GM12878 (cell line): ENCODE measurements around the gene CXXC5. TPM values are rescaled to one million over a fixed set of nuclear protein-coding genes. Genes with fewer than 3 reads are reported as not detected.

ENCODE experiments used
- ATAC-seq: fragments of 200-7000 bp; cut with Tn5 transposase; 3 replicates; pipeline ENCODE4 v1.9.1; 2020; ENCODE audit warnings: mild to moderate bottlenecking, moderate library complexity
- BruUV-seq: library from RNA; stranded (reverse); fragments of 400-500 nt; replicated peaks from 2 replicates; lab custom pipeline; 2021; lab: Mats Ljungman, UMichigan
- CTCF ChIA-PET: fragments of 300-600 bp; sonication (Branson Sonifier 250); formaldehyde crosslinking; extraction: SDS; loops from one replicate; lab custom pipeline; 2021; ENCODE audit warnings: inconsistent platforms; lab: Yijun Ruan, JAX
- POLR2A ChIA-PET: fragments of 350-600 bp; formaldehyde crosslinking; extraction: SDS; loops from one replicate; lab custom pipeline; 2021; ENCODE audit warnings: inconsistent platforms; lab: Charles Lee
- RAD21 ChIA-PET: fragments of 300-600 bp; sonication (Branson Sonifier 250); formaldehyde crosslinking; loops from one replicate; lab custom pipeline; 2023; ENCODE audit warnings: antibody characterized with exemption; ENCODE audit not compliant: unreplicated experiment; lab: Charles Lee
- SMC1A ChIA-PET: fragments of 300-600 bp; sonication (Branson Sonifier 250); formaldehyde crosslinking; loops from one replicate; lab custom pipeline; 2023; ENCODE audit not compliant: unreplicated experiment, uncharacterized antibody; lab: Charles Lee
- DNase-seq: peaks from one replicate; pipeline ENCODE4 v3.0.0-alpha.2; 2011; ENCODE audit warnings: low read depth, low spot score
- FAIRE-seq: peaks from 3 replicates; lab custom pipeline; 2011; peaks lifted over from hg19 to GRCh38; lab: Jason Lieb, UNC
- H2AFZ ChIP-seq: 2 replicates; pipeline ENCODE4 v1.6.0; 2011; ENCODE audit warnings: low read depth, low read length, control low read depth; ENCODE audit not compliant: control insufficient read depth
- H3K27ac ChIP-seq: 2 replicates; pipeline ENCODE4 v1.5.1; 2011; ENCODE audit warnings: control low read depth; ENCODE audit not compliant: control insufficient read depth, insufficient read depth
- H3K27me3 ChIP-seq, 2 experiments: replicated peaks in 1 of 2; 2 replicates each; pipeline versions ENCODE4 v1.6.0 to v1.6.1; 2011; ENCODE audit warnings: low read length in 1 of 2; ENCODE audit not compliant: control insufficient read depth in 2 of 2, insufficient read depth in 2 of 2
- H3K36me3 ChIP-seq, 2 experiments: 2 replicates each; pipeline ENCODE4 v1.5.1; 2011; ENCODE audit warnings: low read length in 1 of 2; ENCODE audit not compliant: control insufficient read depth in 2 of 2, insufficient read depth in 2 of 2
- H3K4me1 ChIP-seq: 2 replicates; pipeline ENCODE4 v1.6.1; 2011; ENCODE audit warnings: mild to moderate bottlenecking, low read length, moderate library complexity, mixed read lengths; ENCODE audit not compliant: control insufficient read depth, insufficient read depth
- H3K4me2 ChIP-seq: 2 replicates; pipeline ENCODE4 v1.6.0; 2011; ENCODE audit warnings: control low read depth; ENCODE audit not compliant: control insufficient read depth, insufficient read depth
- H3K4me3 ChIP-seq: fragments of 200-600 bp; sonication (generic); 2 replicates; pipeline ENCODE4 v1.5.1; 2016
- H3K79me2 ChIP-seq: 2 replicates; pipeline ENCODE4 v1.6.0; 2011; ENCODE audit warnings: low read length; ENCODE audit not compliant: control insufficient read depth, insufficient read depth
- H3K9ac ChIP-seq: 2 replicates; pipeline ENCODE4 v1.8.0; 2011; ENCODE audit warnings: low read length, control low read depth, mixed read lengths; ENCODE audit not compliant: control insufficient read depth, insufficient read depth
- H3K9me3 ChIP-seq: replicated peaks from 3 replicates; pipeline ENCODE4 v1.5.1; 2011; ENCODE audit warnings: mild to moderate bottlenecking, low read length; ENCODE audit not compliant: control insufficient read depth, insufficient read depth
- H4K20me1 ChIP-seq: 2 replicates; pipeline ENCODE4 v1.6.0; 2011; ENCODE audit not compliant: control insufficient read depth, insufficient read depth
- ETV6 ChIP-seq, 2 experiments: fragments of 450-650 bp in 1 of 2; IDR thresholded peaks in 1 of 2; conservative IDR thresholded peaks in 1 of 2; 2 replicates each; pipeline ENCODE4 v1.6.1; 2014; ENCODE audit warnings: antibody characterized with exemption in 1 of 2, borderline replicate concordance in 1 of 2, low read depth in 1 of 2, mild to moderate bottlenecking in 1 of 2, moderate library complexity in 1 of 2
- NRF1 ChIP-seq: conservative IDR thresholded peaks from 2 replicates; pipeline ENCODE4 v1.6.1; 2011; ENCODE audit warnings: mild to moderate bottlenecking, low read depth, low read length, improper control_type of control experiment
- PBX3 ChIP-seq: IDR thresholded peaks from 2 replicates; pipeline ENCODE4 v1.6.1; 2011; ENCODE audit warnings: mild to moderate bottlenecking, low read depth, low read length, moderate library complexity; ENCODE audit not compliant: insufficient replicate concordance
- SMARCA5 ChIP-seq: fragments of 450-650 bp; IDR thresholded peaks from 2 replicates; pipeline ENCODE4 v1.6.1; 2017; ENCODE audit warnings: mild to moderate bottlenecking
- WGBS: methylation state at CpG from one replicate; pipeline ENCODE4 v1.1.6; 2016; ENCODE audit warnings: low lambda C conversion rate; ENCODE audit not compliant: insufficient replicate concordance, insufficient coverage; ENCODE audit errors: missing lambda C conversion rate; 5-methylcytosine and 5-hydroxymethylcytosine counted together
- in situ Hi-C: fragments of 300-500 bp; cut with MboI; formaldehyde crosslinking; loops from 9 replicates; pipeline ENCODE4 v1.14.3; 2018; ENCODE audit warnings: mixed read lengths
- intact Hi-C: fragments of 100-400 bp; cut with micrococcal nuclease; formaldehyde crosslinking; loops from one replicate; pipeline ENCODE4 v1.14.2; 2022; ENCODE audit not compliant: unreplicated experiment
- polyA plus RNA-seq, 11 experiments: library from polyadenylated mRNA; depleted of rRNA in 4 of 11; unstranded in 6 of 11; stranded (reverse) in 5 of 11; fragments of >200 nt; fragmentation: Nextera tagmentation in 4 of 11; fragmentation: Illumina TruSeq in 1 of 11; extraction: Ambion mirVana in 4 of 11; extraction: Trizol in 1 of 11; gene quantifications; 1 replicate in 1 of 11; 2 replicates in 10 of 11; pipeline versions ENCODE4 v1.2.1 to v1.2.3, GENCODE V29; 2011 to 2016; ENCODE audit warnings: inconsistent platforms in 2 of 11, missing spikeins in 2 of 11, low read depth in 1 of 11
- total RNA-seq, 4 experiments: library from RNA; depleted of rRNA in 3 of 4; stranded (reverse); fragments of >200 nt in 3 of 4; fragmentation: Illumina TruSeq in 1 of 4; extraction: Trizol in 1 of 4; gene quantifications; 2 replicates each; pipeline versions ENCODE4 v1.2.1 to v1.2.3, GENCODE V29; 2013 to 2021

CXXC5 gene
- total and polyA plus RNA-seq, 10 of the 15 experiments (the other 5 are each of a cell fraction or from before 2014, with no cell fraction given) = 1.8 to 90.8 (median 40.7) TPM

DNA sequence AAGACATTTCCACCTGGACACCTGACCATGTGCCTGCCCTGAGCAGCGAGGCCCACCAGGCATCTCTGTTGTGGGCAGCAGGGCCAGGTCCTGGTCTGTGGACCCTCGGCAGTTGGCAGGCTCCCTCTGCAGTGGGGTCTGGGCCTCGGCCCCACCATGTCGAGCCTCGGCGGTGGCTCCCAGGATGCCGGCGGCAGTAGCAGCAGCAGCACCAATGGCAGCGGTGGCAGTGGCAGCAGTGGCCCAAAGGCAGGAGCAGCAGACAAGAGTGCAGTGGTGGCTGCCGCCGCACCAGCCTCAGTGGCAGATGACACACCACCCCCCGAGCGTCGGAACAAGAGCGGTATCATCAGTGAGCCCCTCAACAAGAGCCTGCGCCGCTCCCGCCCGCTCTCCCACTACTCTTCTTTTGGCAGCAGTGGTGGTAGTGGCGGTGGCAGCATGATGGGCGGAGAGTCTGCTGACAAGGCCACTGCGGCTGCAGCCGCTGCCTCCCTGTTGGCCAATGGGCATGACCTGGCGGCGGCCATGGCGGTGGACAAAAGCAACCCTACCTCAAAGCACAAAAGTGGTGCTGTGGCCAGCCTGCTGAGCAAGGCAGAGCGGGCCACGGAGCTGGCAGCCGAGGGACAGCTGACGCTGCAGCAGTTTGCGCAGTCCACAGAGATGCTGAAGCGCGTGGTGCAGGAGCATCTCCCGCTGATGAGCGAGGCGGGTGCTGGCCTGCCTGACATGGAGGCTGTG, 32.4 kb downstream of the CXXC5 start:
- in situ Hi-C loops (no loop called here), intact Hi-C loops (no loop called here)
- no TSS peak for BruUV-seq
- H3K4me1 ChIP-seq = no peaks in the 10 kb centered on the region; the same call in 1 of the 2 replicates
- H3K4me3 ChIP-seq = no peak overlapping the region
- H3K27ac ChIP-seq = no peak overlapping the region
- peaks cover 7% of the 10 kb centered on the region for H3K79me2 ChIP-seq
- TF ChIP-seq SMARCA5 = no peak
- TF ChIP-seq PBX3 = no peak
- DNase-seq (no peak), FAIRE-seq (no peak), ATAC-seq (no peak)
- H3K9me3 ChIP-seq = no peaks in the 10 kb centered on the region
- ChIA-PET POLR2A (no interaction called here), CTCF (no interaction called here), RAD21 (no interaction called here), SMC1A (no interaction called here)
- no peak overlapping the region for H2AFZ ChIP-seq
- no peak overlapping the region for H3K9ac ChIP-seq
- no peaks in the 10 kb centered on the region for H3K27me3 ChIP-seq
- 98% methylated on average over 34 of the region's 36 CpGs for WGBS
- H4K20me1 ChIP-seq = no peaks in the 10 kb centered on the region; the same call in none of the 2 replicates
- H3K4me2 ChIP-seq = no peak overlapping the region
- H3K36me3 ChIP-seq = peaks cover 22 to 45% of the 10 kb centered on the region in 2 experiments

DNA sequence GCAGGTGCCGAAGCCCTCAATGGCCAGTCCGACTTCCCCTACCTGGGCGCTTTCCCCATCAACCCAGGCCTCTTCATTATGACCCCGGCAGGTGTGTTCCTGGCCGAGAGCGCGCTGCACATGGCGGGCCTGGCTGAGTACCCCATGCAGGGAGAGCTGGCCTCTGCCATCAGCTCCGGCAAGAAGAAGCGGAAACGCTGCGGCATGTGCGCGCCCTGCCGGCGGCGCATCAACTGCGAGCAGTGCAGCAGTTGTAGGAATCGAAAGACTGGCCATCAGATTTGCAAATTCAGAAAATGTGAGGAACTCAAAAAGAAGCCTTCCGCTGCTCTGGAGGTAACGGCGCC, 32.9 kb downstream of the CXXC5 start:
- peaks cover 5% of the 10 kb centered on the region for H3K79me2 ChIP-seq
- no peak overlapping the region for H3K4me3 ChIP-seq
- no peak for FAIRE-seq
- TF ChIP-seq NRF1 (no peak), ETV6 (conservative IDR thresholded peaks at IDR 0.05 in 1 of 2, IDR thresholded peaks at IDR 0.05 in 1 of 2; ENCODE audit: borderline replicate concordance in 1 of 2, low read depth in 1 of 2) (no peak)
- TF ChIP-seq, all 136 proteins: peak for 0
- intact Hi-C loops = no loop called here
- no peaks in the 10 kb centered on the region for H3K9me3 ChIP-seq
- no peak for ATAC-seq
- DNase-seq = no peak
- POLR2A ChIA-PET = no interaction called here
- no peak overlapping the region for H3K9ac ChIP-seq
- in situ Hi-C loops = no loop called here
- no peak overlapping the region for H2AFZ ChIP-seq
- H4K20me1 ChIP-seq = no peaks in the 10 kb centered on the region; the same call in 1 of the 2 replicates
- H3K27me3 ChIP-seq = no peaks in the 10 kb centered on the region
- WGBS = 98% methylated on average over 22 of the region's 22 CpGs
- no peak overlapping the region for H3K4me2 ChIP-seq
- BruUV-seq = no TSS peak
- RAD21 ChIA-PET = no interaction called here
- peaks cover 22 to 45% of the 10 kb centered on the region in 2 experiments for H3K36me3 ChIP-seq
- SMC1A ChIA-PET = no interaction called here
- no peak overlapping the region for H3K27ac ChIP-seq
- no peaks in the 10 kb centered on the region; the same call in 1 of the 2 replicates for H3K4me1 ChIP-seq
- CTCF ChIA-PET = no interaction called here
